Iris pigment epithelial cell (primary cell): ENCODE data around the gene DMRT2.

ENCODE experiments used
- DNase-seq: peaks from one replicate; pipeline ENCODE4 v3.0.0-alpha.2; 2011; ENCODE audit warnings: low read depth

The DMRT2 gene

DNA sequence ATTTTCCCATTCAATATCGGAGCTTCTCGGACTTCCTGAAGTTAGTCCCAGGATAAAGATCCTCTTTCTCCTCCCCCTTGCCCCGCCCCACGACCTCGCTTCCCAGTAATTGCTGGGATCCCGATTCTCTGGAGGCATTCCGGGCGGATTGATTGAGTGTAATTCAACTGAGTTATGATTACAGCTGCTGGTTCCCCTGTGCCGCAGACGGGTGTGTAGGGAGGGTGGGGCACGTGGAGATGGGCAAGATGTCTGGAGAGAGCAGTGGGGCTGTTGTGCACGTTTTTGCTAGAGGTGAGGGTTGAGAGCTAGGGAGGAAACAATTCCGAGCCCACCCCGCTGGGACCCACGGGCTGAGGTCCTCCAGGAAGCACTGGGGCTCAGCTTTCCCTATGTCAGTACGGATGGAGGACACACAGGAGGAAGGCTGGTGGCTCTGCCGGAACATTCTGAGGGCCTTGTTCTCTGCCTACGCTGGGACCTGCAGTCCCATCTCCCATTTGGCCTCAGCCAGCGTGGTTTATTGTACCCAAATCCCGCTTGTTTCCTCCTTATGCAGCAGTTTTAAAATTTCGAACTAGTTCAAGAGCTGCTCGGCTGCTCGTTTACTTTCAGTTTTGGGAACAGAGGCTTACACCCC, 2.4 kb upstream of the DMRT2 start:
- peak; percentile 3 for DNase-seq

DNA sequence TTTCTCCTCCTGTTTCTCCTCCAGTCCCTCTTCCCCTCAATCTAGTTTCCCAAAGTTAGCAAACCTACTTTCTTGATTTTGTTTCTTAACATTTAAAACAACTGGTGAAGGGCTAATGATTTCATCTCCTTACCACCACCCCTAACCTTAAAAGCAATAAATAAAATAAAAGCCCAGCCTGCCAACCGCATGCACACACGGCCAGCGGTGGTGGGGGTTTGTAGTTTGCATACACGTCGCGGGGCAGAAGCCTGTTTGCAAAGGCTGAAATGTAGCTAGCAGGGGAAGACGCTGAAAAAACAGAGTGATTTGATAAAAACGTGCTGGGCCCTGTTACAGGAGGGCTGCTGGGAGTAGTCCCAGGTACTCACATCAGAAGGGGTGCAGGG, 1.9 kb upstream of the DMRT2 start:
- DNase-seq, result no peak

DNA sequence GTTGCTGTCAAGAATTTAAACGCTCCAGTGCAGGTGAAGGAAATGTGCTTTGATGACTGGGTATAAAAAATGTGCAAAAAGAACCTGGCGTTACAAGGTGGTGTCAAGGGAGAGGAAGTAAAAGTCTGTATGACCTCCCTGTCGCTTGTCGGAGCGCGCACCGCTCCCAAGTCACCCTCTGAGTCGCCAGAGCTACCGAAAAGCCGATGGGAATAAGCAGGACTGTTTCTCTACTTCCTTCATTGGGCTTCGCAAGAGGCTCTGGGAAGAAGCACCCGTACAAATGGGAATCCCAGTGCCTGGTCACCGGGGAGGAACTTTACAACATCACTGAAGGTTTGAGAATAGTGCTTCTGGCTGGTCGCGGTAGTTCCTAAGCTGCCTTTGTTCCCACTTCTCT, 1.3 kb upstream of the DMRT2 start:
- no peak for DNase-seq

DNA sequence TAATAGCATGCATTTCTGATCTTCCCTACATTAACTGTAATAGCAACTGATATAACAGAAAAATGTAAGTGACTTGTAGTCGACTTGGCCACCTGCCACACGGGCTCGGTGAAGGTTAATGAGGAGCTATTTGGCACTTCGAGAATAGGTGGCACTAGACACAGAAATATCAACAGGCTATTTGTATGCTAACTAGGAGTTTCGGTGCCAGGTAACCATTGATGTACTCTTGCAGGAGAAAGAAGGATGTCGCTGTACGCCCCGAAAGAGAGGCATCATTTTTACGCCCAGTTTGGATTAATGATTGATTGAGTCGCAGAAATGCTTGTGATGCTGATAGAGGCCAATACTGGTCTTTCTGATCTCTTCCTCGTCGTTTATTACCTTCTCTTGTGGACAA, 516 bp upstream of the DMRT2 start:
- no peak for DNase-seq

DNA sequence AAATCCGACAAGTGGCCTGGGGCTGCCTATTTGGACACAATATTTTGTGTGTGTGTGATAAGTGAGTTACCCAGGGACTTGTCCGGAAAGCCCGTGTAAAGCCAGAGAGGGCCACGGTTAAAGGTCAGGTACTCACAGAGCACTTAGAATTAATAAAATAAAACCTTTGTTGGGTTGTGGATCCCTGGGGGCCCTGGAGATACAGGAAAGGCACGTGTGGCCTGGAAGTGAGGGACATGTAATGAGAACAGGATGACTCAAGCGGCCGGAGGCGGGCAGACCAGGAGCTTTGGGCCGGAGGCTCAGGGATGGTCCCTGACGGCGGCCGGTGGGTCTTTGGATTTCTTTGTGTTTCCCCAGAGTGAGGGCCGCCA, 1.0 kb downstream of the DMRT2 start:
- DNase-seq, result no peak

DNA sequence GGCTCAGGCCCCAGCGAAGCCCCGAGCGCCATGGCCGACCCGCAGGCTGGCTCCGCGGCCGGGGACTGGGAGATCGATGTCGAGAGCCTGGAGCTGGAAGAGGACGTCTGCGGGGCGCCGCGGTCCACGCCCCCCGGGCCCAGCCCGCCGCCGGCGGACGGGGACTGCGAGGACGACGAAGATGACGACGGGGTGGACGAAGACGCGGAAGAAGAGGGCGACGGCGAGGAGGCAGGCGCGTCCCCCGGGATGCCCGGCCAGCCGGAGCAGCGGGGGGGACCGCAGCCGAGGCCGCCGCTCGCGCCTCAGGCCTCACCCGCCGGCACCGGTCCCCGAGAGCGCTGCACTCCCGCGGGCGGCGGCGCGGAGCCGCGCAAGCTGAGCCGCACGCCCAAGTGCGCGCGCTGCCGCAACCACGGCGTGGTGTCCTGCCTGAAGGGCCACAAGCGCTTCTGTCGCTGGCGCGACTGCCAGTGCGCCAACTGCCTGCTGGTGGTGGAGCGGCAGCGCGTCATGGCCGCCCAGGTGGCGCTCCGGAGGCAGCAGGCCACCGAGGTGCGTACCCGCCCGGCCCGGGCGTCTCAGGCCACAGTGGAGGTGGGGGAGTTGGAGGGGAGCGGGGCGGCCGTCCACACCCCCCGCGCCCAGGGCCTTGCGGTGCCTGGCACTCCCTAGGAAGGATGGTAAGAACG, 1.6 kb downstream of the DMRT2 start:
- DNase-seq, result no peak

DNA sequence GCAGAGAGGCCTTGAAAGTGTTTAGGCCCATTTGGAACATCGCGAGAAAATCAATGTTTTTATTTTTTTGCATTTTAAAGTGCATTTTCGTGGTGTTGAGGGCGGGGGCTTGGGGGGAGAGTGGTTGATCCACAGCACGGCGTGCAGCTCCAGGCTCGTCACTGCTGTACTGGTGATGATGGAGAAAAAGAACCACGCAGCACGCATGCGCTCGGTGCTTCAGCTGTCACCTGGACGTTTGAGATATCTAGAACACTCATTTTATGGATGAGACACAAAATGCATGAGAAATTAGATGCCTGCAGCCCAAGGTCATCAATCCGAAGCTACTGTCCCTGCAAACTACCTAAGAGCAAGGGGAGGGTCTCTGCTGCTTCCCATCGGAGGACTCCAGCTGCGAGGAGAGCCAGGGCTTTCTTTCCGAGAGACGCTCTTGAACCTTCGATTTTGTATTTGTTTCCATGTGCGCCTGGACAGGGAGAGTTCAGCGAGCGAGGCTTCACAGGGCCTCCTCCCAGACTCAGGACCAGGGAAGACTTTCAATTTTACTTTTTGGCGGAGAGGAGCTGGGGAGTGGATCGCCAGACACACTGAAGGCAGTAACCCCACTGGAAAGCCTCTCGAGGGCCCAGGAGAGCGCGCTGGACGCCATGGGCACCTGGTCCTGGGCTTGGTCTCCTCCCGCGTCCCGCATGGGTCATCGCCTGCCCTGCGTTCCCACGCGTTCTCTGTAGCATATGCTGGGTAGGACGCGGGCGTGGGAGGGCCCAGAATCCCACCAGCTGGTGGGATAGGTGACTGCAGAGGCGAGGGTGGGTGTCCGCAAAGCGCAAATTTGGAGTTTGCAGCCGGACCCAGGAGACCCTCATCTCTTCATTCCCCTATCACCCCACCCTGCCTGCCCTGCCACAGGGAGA, 2.5 kb downstream of the DMRT2 start:
- no peak for DNase-seq

DNA sequence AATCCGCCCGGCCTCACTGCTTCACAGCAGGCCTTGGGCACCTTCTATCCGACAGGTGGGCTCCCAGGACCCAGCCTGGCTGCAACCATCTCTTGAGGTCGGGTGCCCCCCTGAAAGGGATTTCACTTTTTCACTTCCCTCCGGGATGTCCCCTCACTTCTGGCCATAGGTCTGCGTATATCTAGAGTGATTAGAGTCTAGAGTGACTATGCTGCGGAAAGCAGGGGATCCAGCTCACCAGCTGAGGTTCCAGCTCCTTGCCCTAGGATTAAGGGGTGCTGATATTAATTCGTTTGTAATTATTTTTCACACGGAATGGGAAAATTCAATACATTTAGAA, 3.1 kb downstream of the DMRT2 start:
- DNase-seq, result no peak

DNA sequence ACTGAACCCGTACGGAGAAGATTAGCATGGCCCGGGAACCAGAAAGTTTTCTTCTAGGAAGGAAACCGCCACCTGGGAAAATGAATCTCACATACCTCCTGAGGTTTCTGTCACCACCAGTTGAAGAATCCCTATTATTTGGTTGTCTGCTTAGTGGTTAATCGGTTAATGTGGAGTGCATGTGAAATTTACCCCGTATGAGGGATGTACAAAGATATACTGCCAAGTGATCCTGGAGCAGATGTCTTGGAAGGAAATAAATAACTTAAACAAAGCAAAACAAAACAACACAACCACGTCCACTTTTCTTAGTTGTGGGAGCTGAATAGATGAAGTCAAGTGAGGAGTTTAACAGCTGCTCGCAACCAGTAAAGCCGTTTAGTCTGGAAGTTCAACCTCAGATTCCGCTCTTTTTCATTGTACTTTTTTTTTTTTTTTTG, 3.8 kb downstream of the DMRT2 start:
- no peak for DNase-seq

DNA sequence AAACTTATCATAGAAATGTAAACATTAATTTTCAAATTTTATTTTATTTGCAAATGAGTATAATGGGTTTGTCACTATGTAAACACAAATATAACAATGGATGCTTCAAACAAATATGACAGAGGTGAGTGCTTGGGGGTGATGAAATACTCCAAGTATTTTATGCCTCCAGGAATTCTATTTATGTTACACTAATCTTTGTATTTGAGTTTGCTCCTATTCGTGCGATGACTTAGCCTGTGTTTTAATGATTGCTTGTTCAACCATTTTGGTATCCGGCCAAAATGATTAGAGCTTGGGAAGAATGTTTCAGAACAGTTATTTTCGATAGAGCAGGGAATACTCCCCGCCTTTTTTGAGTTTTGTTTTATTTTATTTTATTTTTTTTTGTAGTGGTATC, 5.0 kb downstream of the DMRT2 start:
- no peak for DNase-seq

DNA sequence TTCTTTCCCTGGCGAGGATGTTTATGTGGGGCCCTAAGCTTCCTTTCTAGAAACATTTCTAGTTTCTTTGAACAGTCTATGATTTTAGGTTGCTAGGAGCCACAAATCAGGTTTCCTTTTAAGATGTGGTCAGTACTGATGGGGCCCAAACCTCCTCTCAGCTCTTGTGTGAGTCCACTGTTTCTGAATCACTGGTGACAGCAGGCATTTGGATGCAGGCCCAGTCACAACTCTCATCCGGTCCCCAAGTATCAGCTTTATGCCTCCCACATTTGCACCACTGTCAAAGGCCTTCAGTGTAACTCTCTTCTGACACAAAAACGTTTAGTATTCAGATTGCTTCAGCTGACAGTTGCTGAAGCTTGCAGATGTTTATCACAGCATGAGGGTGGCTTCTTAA, 7.8 kb downstream of the DMRT2 start:
- no peak for DNase-seq

DNA sequence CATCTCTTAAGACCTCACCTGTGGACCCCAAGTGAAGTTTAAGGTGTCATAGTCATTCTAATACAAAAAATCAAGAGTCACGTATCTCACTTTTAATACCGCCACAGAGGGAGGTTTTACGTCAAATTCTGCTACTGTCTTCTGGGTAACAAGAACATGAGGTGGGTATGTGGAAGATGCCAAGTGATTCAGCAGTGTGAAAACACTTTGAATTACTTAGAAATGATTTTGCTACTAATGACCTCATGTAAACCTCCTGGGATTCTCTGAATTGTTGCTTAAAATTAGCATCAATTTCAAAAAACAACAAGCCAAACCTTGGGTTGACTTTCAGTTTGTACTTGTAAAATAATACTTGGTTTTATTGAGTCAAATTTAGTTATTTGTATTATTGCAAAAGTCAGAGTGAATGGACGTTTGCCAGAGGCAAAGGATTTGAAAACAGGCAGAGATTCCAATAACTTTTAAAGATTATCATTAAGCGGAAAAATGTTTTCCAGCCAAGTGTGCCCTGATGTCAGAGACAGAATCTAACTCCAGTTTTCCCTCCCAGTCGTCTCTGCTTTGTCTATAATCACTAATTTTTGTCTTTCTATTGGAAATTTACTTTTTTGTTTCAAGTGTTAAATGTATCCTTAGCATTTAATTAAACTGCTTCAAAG, 8.8 kb downstream of the DMRT2 start:
- no peak for DNase-seq

DNA sequence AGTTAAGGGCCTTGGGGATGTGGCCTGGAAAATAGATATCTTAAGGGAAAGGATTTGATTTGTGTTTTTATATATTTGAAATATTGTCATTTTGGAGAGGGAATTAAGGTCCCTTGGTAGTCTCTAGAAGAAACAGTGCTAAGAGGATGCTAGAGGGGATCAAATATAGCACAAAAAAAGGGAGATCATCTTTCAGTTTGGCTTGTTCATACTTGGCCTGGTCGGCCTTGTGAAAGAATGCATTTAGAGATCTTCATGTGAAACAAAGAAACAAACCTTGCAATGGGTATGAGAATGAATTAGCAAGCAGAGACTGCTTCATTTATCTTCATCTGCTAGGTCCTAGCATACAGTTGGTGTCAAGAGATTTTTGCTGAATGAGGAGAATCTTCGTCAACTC, 15.0 kb downstream of the DMRT2 start:
- DNase-seq, result no peak

DNA sequence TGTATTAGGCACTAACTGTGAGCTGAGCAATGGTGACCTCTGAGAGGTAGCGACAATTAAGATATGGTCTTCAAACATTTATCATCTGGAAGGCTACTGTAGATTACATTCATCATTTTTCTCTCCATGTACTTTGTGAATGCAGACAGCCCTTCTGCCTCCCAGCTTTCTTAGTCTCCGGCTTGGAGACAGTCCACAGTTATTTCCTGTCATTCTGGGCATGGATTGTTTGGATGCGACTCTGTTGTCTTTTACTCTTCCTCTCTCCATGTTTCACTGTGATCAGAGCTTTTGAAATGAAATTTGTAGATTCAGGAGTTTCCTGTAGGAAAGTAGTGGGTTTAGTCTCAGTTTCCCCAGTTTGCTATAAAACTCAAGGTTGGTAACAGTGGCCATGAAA, 20.5 kb downstream of the DMRT2 start:
- DNase-seq, result no peak

DNA sequence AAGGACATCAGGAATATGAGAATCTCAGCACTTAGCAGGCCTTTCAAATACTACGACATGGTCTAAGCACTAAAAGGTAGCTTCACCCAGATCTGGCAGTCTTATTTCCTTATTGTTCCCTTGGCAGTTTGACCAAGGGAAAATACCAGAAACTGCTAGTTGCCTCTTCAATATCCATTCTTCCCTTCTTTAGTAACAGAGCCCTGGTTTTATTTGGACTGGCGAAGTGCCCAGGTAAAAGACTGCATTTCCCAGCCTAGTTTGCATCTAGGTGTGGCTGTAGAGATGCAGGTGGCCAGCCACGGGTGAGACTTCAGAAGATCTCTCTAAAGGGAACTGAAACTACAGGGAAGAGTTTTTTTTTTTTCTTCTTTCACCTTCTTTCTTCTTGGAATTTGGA, 21.6 kb downstream of the DMRT2 start:
- DNase-seq, result no peak

DNA sequence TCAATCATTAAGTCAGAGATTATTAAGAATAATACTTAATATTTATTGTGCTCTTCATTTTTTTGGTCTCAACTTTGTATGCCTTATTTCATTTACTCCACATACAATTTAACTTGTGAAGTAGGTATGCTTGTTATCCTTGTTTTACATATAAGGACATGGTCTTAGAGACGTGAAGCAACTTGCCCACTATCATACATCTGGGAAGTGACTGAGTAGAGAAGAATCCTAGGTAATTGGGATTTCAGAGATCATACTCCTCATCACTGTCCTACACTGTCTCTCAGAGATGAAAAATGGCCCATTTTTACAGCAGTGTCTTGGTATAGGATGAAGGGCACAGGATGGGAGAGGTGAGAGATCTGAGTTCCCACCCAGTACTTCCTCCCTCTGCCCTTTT, 23.3 kb downstream of the DMRT2 start:
- no peak for DNase-seq

DNA sequence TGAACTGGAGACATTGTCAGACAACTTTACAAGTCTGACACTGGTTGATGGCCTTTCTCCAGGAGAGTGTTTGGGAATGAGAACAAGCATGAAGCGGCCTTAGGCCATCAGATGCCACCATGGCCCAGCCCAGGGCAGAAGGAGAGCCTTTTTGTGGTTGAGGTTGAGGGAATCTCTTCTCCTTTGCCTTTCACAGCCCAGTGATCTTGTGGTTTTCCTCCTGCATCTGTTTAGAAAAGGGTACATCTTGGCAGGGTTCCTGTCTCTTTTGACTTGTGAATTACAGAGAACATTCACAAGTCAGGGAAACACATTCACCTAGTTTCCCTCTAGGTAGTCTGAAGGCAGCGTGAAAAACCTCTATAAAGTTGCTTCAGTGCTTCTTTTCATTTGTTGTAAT, 27.5 kb downstream of the DMRT2 start:
- DNase-seq, result no peak

DNA sequence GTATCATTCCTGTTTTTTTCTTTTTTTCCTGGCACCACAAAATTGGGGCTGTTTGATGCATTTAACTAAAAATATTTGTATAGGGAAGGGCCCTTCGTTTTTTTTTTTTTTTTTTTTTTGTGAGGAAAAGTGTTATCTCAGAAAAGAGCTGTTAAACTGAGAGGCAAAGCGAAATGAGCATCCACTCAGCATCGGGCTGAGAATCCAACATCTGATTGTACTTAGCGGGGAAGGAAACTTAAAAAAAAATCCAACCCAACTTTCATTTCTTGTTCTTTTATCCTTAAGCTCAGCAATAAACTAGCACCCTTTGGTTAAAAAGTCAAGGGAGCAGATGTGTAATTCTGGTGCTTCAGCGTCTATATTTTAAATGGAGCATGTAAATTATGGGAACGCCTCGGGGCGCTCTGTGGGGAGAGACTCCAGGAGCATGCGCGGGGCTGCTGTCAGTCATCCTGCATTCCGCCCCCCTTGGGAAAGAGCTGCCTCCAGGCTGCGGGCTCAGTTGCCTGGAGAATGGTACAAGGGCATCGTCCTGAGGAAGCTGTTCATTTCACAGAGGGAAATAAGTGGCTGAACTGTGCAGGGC, 33.3 kb downstream of the DMRT2 start:
- DNase-seq, result peak; percentile 5

DNA sequence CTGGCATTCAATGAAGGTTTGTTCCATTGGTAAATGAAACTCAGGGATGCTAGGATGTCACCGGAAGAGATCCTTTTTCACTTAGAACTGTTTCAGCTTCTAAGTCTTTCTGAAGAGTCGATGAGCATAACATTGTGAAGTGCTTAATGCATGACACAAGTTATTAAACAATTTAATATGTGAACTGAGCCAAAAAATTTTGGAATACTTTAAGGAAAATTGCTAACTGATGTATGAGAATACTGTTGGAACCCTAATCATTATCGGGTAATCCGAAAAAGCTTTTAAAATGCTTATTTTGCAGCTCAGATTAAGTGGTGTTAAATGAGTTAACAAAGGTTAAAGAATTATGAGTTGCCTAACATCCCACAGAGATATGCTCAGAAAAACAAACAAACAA, 34.9 kb downstream of the DMRT2 start:
- no peak for DNase-seq

DNA sequence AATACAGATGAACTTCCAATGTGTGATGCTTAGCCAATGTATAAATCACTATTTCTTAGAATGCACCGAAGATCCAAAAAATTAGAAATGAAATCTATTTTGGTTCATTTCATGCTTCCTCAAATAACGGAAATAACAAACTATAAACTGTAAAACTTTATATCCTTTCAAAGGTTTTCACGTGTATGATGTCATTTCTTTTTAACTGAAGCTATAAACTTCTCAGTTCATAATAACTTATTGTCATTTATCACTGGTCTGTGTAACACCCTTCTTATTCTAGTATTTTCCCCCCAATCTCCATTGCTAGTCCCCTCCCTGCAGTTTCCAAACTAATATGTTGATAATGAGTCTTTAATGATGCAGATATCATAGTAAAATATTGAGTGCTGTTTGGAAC, 36.4 kb downstream of the DMRT2 start:
- DNase-seq, result no peak

DNA sequence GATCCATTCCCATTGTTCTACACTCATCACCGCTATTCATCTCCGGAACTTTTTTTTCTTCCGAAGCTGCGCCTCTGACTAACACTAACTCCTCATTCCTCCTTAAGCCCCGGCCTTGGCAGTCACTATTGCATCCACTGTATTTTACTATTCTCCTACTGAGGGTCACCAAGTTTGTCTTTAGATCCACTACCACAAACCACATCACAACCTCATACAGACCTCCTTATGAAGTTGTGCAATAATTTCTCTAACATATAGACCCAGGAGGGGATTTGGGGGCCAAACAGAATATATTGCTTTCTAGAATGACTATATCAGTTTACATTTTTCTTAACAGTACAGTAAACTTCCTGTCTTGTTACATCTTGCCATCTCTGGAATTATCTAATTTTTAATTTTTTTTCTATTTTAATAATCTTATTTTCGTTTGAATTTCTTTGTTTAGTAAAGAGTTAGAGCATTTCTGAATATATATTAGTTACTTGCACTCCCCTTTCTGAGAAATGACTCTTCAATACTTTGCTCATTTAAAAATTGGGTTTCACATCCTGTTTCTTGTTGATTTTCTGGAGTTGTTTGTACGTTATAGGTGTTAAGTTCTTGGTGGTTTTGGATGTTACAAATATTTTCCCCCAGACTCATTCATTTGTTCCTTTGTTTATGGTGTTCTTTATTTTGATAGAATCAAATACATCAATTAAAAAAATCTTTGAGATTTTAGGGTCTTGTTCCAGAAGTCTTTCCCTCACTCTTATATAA, 37.1 kb downstream of the DMRT2 start:
- no peak for DNase-seq

DNA sequence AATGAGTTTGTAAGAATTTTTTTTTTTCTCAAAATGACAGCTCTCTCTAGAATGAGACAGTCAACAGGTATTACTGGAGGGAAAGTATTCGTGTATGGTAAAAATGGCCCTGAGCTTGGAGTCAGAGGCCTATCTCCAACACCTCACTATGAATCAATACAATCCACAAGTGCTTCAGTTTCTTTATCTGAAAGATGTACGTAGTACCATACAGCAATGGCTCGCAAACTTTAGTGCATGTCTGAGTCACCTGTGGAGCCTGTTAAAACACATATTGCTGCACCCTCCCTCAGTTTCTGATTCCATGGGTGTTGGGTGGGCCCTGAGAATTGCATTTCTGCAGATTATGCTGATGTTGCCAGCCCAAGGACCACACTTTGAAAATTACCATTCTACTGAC, 44.6 kb downstream of the DMRT2 start:
- no peak for DNase-seq
